SK-N-SH treated with all-trans-retinoic acid at 6 μM for 48 hours (cell line): ENCODE measurements around the gene EPB42.

Experiments
- ATAC-seq: fragments of 200-7000 bp; cut with Tn5 transposase; 3 replicates; pipeline ENCODE4 v1.9.1; 2020; ENCODE audit warnings: mild to moderate bottlenecking, moderate library complexity
- ARNTL ChIP-seq: fragments of 450-650 bp; formaldehyde crosslinking; IDR thresholded peaks from 2 replicates; pipeline ENCODE4 v1.5.0; 2020; ENCODE audit warnings: low read depth, mild to moderate bottlenecking, moderate library complexity, borderline replicate concordance
- BACH2 ChIP-seq: fragments of 250-450 bp; sonication (Bioruptor Pico); IDR thresholded peaks from 2 replicates; pipeline ENCODE4 v1.9.0; 2021; ENCODE audit warnings: mild to moderate bottlenecking, borderline replicate concordance
- CSDC2 ChIP-seq: fragments of 250-450 bp; sonication (Bioruptor Pico); IDR thresholded peaks from 2 replicates; pipeline ENCODE4 v1.5.0; 2020; ENCODE audit warnings: mild to moderate bottlenecking, moderate library complexity
- GLIS3 ChIP-seq: fragments of 250-450 bp; sonication (Bioruptor Pico); IDR thresholded peaks from 2 replicates; pipeline ENCODE4 v1.5.0; 2020; ENCODE audit warnings: mild to moderate bottlenecking, moderate library complexity
- ISL1 ChIP-seq: fragments of 250-450 bp; sonication (Bioruptor Pico); IDR thresholded peaks from 2 replicates; pipeline ENCODE4 v2.1.2; 2022; ENCODE audit warnings: mild to moderate bottlenecking, moderate library complexity
- PPARA ChIP-seq: fragments of 250-450 bp; sonication (Bioruptor Pico); IDR thresholded peaks from 2 replicates; pipeline ENCODE4 v1.5.0; 2020; ENCODE audit warnings: mild to moderate bottlenecking, borderline replicate concordance
- RARB ChIP-seq: fragments of 250-450 bp; sonication (Bioruptor Pico); IDR thresholded peaks from 2 replicates; pipeline ENCODE4 v1.8.0; 2021; ENCODE audit warnings: mild to moderate bottlenecking, moderate library complexity
- SNAI2 ChIP-seq: fragments of 250-450 bp; sonication (Bioruptor Pico); IDR thresholded peaks from 2 replicates; pipeline ENCODE4 v1.5.0; 2020; ENCODE audit warnings: mild to moderate bottlenecking, moderate library complexity
- TCF4 ChIP-seq: fragments of 250-450 bp; sonication (Bioruptor Pico); IDR thresholded peaks from 2 replicates; pipeline ENCODE4 v1.8.0; 2021; ENCODE audit warnings: mild to moderate bottlenecking, moderate library complexity, borderline replicate concordance
- TOX ChIP-seq: fragments of 250-450 bp; sonication (Bioruptor Pico); IDR thresholded peaks from 2 replicates; pipeline ENCODE4 v1.8.0; 2021; ENCODE audit warnings: mild to moderate bottlenecking, moderate library complexity, borderline replicate concordance
- ZC3H10 ChIP-seq: fragments of 250-450 bp; sonication (Bioruptor Pico); IDR thresholded peaks from 2 replicates; pipeline ENCODE4 v1.5.1; 2021; ENCODE audit warnings: mild to moderate bottlenecking, moderate library complexity
- ZFP3 ChIP-seq: fragments of 250-450 bp; sonication (Bioruptor Pico); IDR thresholded peaks from 2 replicates; pipeline ENCODE4 v1.5.0; 2020; ENCODE audit warnings: mild to moderate bottlenecking, moderate library complexity
- ZFP30 ChIP-seq: fragments of 450-650 bp; formaldehyde crosslinking; IDR thresholded peaks from 2 replicates; pipeline ENCODE4 v1.5.0; 2022; ENCODE audit warnings: mild to moderate bottlenecking, moderate library complexity
- ZNF565 ChIP-seq: fragments of 450-650 bp; formaldehyde crosslinking; conservative IDR thresholded peaks from 2 replicates; pipeline ENCODE4 v1.5.0; 2020; ENCODE audit warnings: low read depth, mild to moderate bottlenecking, moderate library complexity
- ZNF70 ChIP-seq: fragments of 450-650 bp; formaldehyde crosslinking; IDR thresholded peaks from 2 replicates; pipeline ENCODE4 v1.5.0; 2020; ENCODE audit warnings: mild to moderate bottlenecking, moderate library complexity
- ZNF8 ChIP-seq: fragments of 450-650 bp; formaldehyde crosslinking; IDR thresholded peaks from 2 replicates; pipeline ENCODE4 v1.5.0; 2020; ENCODE audit warnings: mild to moderate bottlenecking, moderate library complexity
- TF ChIP-seq, protein P1 (sequence below): fragments of 250-450 bp; sonication (Bioruptor Pico); IDR thresholded peaks from 2 replicates; pipeline ENCODE4 v1.5.1; 2020; ENCODE audit warnings: low read depth, mild to moderate bottlenecking, moderate library complexity
- TF ChIP-seq, protein P2 (sequence below): fragments of 250-450 bp; sonication (Bioruptor Pico); IDR thresholded peaks from 2 replicates; pipeline ENCODE4 v1.5.0; 2020; ENCODE audit warnings: mild to moderate bottlenecking, moderate library complexity
- TF ChIP-seq, protein P3 (sequence below): fragments of 250-450 bp; sonication (Bioruptor Pico); IDR thresholded peaks from 2 replicates; pipeline ENCODE4 v1.5.1; 2021; ENCODE audit warnings: mild to moderate bottlenecking, moderate library complexity
- TF ChIP-seq, protein P4 (sequence below): fragments of 250-450 bp; sonication (Bioruptor Pico); IDR thresholded peaks from 2 replicates; pipeline ENCODE4 v1.8.0; 2021; ENCODE audit warnings: low read depth, mild to moderate bottlenecking, moderate library complexity, borderline replicate concordance

The EPB42 gene

DNA sequence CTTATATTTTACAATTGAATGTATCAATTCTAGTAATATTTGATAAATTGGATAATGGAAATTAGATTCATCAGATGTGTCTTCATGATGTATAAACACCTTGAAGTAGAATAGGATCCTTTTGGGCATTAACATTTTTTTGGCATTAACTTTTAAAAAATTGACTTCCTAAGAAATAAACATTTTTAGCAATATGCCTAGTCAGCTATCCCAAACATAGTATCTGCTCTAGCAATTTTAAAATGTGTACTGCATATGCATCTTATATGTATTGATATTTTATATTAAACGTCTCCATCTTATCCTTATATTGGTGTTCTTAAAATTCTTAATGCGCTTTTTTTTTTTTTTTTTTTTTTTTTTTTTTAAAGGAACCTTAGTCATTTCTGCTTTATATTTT is 27.1 kb downstream of the EPB42 start (continued):
- TF ChIP-seq, protein P1, sequence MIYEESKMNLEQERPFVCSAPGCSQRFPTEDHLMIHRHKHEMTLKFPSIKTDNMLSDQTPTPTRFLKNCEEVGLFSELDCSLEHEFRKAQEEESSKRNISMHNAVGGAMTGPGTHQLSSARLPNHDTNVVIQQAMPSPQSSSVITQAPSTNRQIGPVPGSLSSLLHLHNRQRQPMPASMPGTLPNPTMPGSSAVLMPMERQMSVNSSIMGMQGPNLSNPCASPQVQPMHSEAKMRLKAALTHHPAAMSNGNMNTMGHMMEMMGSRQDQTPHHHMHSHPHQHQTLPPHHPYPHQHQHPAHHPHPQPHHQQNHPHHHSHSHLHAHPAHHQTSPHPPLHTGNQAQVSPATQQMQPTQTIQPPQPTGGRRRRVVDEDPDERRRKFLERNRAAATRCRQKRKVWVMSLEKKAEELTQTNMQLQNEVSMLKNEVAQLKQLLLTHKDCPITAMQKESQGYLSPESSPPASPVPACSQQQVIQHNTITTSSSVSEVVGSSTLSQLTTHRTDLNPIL (CRISPR knock-in tag): no peak

DNA sequence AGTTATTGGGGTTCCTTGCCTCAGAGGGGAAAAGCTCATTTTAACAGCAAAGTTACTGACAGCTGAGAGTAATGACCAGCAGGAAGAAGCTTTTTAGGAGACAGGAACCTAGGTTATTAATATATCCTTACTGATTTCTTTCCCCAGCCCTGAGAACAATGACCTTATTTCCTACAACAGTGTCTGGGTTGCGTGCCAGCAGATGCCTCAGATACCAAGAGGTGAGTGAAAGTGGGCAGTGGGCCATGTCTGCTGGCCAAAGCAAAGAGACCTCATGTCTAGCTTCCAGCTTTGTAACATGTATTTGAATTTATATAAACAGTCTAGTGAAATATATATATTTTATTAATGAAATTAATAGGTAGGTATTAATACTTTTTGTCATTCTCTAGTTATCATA is 30.6 kb downstream of the EPB42 start:
- ATAC-seq: no peak
- TF ChIP-seq ISL1 (CRISPR knock-in tag) (peak; percentile 34), CSDC2 (CRISPR knock-in tag) (no peak)

DNA sequence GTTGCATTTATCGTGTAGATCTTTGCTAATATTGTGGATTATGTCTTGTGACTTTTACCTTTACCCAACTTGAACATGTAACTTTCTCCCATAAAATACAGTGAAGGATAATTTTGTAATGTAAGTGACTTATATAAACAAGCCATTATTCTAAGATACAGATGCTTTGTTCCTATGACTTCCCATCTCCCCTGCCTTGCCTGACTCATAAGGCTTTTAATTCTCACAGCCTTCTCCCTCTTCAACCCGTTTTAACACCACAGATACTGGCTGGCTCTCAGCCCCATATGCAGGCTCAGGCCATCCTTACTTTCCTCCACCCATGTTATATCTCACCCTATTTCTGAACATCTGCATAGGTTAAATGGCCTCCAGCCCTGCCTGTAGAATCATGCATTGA is 31.5 kb downstream of the EPB42 start:
- no peak for ATAC-seq
- no peak for TF ChIP-seq CSDC2 (CRISPR knock-in tag)
- TF ChIP-seq SNAI2 (CRISPR knock-in tag): no peak
- TF ChIP-seq ZFP3 (CRISPR knock-in tag): no peak
- TF ChIP-seq ZNF565 (CRISPR knock-in tag): no peak
- no peak for TF ChIP-seq TOX (CRISPR knock-in tag)
- TF ChIP-seq ZNF8: no peak
- TF ChIP-seq, protein P1 (CRISPR knock-in tag): no peak
- TF ChIP-seq, protein P2, sequence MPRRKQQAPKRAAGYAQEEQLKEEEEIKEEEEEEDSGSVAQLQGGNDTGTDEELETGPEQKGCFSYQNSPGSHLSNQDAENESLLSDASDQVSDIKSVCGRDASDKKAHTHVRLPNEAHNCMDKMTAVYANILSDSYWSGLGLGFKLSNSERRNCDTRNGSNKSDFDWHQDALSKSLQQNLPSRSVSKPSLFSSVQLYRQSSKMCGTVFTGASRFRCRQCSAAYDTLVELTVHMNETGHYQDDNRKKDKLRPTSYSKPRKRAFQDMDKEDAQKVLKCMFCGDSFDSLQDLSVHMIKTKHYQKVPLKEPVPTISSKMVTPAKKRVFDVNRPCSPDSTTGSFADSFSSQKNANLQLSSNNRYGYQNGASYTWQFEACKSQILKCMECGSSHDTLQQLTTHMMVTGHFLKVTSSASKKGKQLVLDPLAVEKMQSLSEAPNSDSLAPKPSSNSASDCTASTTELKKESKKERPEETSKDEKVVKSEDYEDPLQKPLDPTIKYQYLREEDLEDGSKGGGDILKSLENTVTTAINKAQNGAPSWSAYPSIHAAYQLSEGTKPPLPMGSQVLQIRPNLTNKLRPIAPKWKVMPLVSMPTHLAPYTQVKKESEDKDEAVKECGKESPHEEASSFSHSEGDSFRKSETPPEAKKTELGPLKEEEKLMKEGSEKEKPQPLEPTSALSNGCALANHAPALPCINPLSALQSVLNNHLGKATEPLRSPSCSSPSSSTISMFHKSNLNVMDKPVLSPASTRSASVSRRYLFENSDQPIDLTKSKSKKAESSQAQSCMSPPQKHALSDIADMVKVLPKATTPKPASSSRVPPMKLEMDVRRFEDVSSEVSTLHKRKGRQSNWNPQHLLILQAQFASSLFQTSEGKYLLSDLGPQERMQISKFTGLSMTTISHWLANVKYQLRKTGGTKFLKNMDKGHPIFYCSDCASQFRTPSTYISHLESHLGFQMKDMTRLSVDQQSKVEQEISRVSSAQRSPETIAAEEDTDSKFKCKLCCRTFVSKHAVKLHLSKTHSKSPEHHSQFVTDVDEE: no peak
- no peak for TF ChIP-seq ZFP30 (CRISPR knock-in tag)
- TF ChIP-seq, protein P3, sequence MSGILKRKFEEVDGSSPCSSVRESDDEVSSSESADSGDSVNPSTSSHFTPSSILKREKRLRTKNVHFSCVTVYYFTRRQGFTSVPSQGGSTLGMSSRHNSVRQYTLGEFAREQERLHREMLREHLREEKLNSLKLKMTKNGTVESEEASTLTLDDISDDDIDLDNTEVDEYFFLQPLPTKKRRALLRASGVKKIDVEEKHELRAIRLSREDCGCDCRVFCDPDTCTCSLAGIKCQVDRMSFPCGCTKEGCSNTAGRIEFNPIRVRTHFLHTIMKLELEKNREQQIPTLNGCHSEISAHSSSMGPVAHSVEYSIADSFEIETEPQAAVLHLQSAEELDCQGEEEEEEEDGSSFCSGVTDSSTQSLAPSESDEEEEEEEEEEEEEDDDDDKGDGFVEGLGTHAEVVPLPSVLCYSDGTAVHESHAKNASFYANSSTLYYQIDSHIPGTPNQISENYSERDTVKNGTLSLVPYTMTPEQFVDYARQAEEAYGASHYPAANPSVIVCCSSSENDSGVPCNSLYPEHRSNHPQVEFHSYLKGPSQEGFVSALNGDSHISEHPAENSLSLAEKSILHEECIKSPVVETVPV (CRISPR knock-in tag): no peak
- TF ChIP-seq TCF4 (CRISPR knock-in tag): no peak
- TF ChIP-seq BACH2 (CRISPR knock-in tag): no peak
- TF ChIP-seq ZC3H10: no peak
- TF ChIP-seq GLIS3 (CRISPR knock-in tag): no peak

DNA sequence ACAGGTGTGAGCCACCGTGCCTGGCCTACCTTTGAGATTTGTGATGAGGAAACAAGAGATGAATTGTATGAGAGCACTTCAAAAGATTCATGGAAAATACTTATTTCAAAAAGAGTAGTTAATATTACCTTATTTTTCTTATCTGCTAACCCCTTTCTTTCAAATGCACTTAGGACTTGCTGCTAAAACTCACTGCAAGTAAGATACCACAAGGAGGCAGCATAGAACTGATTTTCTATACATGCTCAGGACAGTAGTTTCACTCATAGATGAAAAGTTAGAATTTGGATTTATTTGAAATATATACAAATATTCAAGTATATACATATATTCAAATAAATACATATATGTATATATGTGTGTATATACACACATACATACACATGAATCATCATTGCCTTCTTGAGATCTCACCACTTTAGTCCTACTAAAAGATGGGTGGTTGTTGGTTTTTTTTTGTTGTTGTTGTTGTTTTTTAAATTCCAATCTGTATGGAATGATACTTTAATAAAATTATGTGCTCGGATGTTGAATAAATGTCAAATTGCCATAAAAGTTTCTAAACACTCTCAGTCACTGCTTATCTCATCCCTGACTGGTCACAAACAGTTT is 33.2 kb downstream of the EPB42 start:
- 0 out of 3 replicates have a peak, but pooled peaks have one; percentile 18 for ATAC-seq

More for the DNA sequence above, 33.2 kb downstream of the EPB42 start:
- TF ChIP-seq ARNTL (CRISPR knock-in tag) (no peak), ZNF70 (CRISPR knock-in tag) (no peak), RARB (CRISPR knock-in tag) (no peak), BACH2 (CRISPR knock-in tag) (no peak), PPARA (CRISPR knock-in tag) (no peak), ZFP30 (CRISPR knock-in tag) (no peak)
- TF ChIP-seq, protein P1 (CRISPR knock-in tag): no peak
- TF ChIP-seq, protein P4, sequence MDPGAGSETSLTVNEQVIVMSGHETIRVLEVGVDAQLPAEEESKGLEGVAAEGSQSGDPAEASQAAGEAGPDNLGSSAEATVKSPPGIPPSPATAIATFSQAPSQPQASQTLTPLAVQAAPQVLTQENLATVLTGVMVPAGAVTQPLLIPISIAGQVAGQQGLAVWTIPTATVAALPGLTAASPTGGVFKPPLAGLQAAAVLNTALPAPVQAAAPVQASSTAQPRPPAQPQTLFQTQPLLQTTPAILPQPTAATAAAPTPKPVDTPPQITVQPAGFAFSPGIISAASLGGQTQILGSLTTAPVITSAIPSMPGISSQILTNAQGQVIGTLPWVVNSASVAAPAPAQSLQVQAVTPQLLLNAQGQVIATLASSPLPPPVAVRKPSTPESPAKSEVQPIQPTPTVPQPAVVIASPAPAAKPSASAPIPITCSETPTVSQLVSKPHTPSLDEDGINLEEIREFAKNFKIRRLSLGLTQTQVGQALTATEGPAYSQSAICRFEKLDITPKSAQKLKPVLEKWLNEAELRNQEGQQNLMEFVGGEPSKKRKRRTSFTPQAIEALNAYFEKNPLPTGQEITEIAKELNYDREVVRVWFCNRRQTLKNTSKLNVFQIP (CRISPR knock-in tag): no peak
